AG09319 (cell line): ENCODE data around the gene COX8A.
A peak's percentile ranks its signal among the peaks of the same experiment; 100 is the strongest.

ENCODE experiments used
- DNase-seq: peaks from one replicate; pipeline ENCODE4 v3.0.0-alpha.2; 2010; ENCODE audit warnings: low read depth; ENCODE audit errors: extremely low read depth
- CTCF ChIP-seq: IDR thresholded peaks from 2 replicates; pipeline ENCODE4 v1.5.1; 2011; ENCODE audit warnings: low read depth, mild to moderate bottlenecking, inconsistent platforms, low read length, moderate library complexity

Gene COX8A

GRCh38 chr11:63938479-63939396, 35.7 kb upstream of the COX8A start, which contains the start of gene NAA40:
Gene NAA40, plus strand, starts transcription at chr11:63939002. Its CDS starts 95 bp downstream, at chr11:63939097.
- DNase-seq, result peak; percentile 79
- no peak for TF ChIP-seq CTCF

- no peak for DNase-seq
- TF ChIP-seq CTCF, result no peak
These were observed 35.0 kb upstream of the COX8A start for GRCh38 chr11:63939397-63939891.

GRCh38 chr11:63940786-63941185, 33.6 kb upstream of the COX8A start:
- no peak for TF ChIP-seq CTCF
- DNase-seq, result no peak

- no peak for DNase-seq
- no peak for TF ChIP-seq CTCF
These were observed 32.5 kb upstream of the COX8A start for GRCh38 chr11:63941901-63942300.

GRCh38 chr11:63942803-63943202, 31.6 kb upstream of the COX8A start:
- TF ChIP-seq CTCF, result no peak
- DNase-seq, result no peak

- DNase-seq, result no peak
- TF ChIP-seq CTCF, result no peak
These were observed 29.4 kb upstream of the COX8A start for GRCh38 chr11:63944987-63945386.

- peak; percentile 39 for DNase-seq
- TF ChIP-seq CTCF, result peak; percentile 64
These were observed 28.8 kb upstream of the COX8A start for GRCh38 chr11:63945477-63946163.
